ENCODE data around the gene HNRNPA1L2. TPM values are rescaled to one million over a fixed set of nuclear protein-coding genes. Genes with fewer than 3 reads are reported as not detected.
"Not testable (repeated sequence)": the region's sequence is repeated elsewhere in the genome, so short reads cannot be mapped to it uniquely, and the experiment has no call there.

The HNRNPA1L2 gene
- polyA plus RNA-seq, 1 of the 3 experiments (the other 2 are of a cell fraction) = 4.5 TPM

DNA sequence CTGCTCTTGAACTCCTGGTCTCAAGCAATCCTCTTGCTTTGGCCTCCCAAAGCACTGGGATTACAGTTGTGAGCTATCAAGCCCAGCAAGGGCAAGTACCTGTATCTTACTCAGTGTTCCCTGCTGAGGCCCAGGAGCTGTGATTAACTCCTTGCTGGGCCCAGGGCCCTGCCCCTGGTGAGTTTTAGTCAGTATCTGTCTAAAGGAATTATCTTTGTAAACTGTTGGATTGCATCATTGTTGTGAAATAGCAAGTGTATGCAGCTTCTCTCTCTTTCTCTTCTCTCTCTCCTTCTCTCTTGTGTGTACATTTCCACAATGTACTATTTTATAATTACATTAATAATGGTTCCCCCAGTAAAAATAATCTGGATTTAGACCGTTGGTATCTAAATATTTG is 35.4 kb upstream of the HNRNPA1L2 start:
- H3K27me3 ChIP-seq (ENCODE audit: insufficient read depth); H3K79me2 ChIP-seq (ENCODE audit: insufficient read depth); H4K20me1 ChIP-seq (ENCODE audit: insufficient read depth); H3K27ac ChIP-seq (ENCODE audit: low read depth in 2 of 2, low read length in 1 of 2); H3K4me1 ChIP-seq (ENCODE audit: control insufficient read depth in 1 of 2, insufficient read depth in 2 of 2, low read depth in 1 of 2, low read length in 1 of 2); H3F3A ChIP-seq (replicated peaks; ENCODE audit: insufficient read depth); H3K9me2 ChIP-seq; H2AFZ ChIP-seq (ENCODE audit: low read depth); DNase-seq; POLR2A ChIA-PET; H3K4me2 ChIP-seq; H3K9me3 ChIP-seq; H3K4me3 ChIP-seq (ENCODE audit: low read depth in 2 of 2, low read length in 1 of 2); H3K9ac ChIP-seq; H3K36me3 ChIP-seq (replicated peaks in 1 of 2; ENCODE audit: control insufficient read depth in 1 of 2, insufficient read depth in 2 of 2, low read length in 1 of 2): not testable (repeated sequence)
- WGBS (ENCODE audit: low lambda C conversion rate) = 24% methylated on average over 1 of the region's 1 CpG
- CTCF ChIA-PET = interaction anchor here (1.5 to 3.0 kb wide), 3 partner anchors 360 to 545 kb away, joined by 5 to 23 read pairs (median 6); no protein-coding TSS in a partner anchor

DNA sequence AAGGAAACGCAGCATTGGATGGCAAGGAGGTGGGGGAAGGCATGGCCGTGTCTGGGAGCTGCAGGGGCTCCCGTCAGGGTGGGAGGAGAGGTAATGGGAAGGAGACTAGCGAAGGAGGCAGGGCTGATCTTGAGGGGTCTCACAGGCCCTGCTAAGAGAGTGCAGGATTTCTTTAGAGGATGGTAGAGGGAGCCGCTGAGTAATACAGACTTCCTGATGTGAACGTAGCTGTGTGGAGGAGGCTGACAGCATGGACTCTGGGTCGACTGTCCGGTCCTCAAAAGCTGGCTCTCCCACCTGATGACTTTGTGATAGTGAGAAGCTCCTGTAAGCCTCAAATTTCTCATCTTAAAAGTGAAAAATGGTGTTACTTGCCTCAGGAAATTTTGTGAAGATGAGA is 34.0 kb upstream of the HNRNPA1L2 start:
- H3F3A ChIP-seq (replicated peaks; ENCODE audit: insufficient read depth); H3K4me1 ChIP-seq (ENCODE audit: control insufficient read depth in 1 of 2, insufficient read depth in 2 of 2, low read depth in 1 of 2, low read length in 1 of 2); DNase-seq; H3K79me2 ChIP-seq (ENCODE audit: insufficient read depth); H3K27ac ChIP-seq (ENCODE audit: low read depth in 2 of 2, low read length in 1 of 2); H3K4me2 ChIP-seq; H3K36me3 ChIP-seq (replicated peaks in 1 of 2; ENCODE audit: control insufficient read depth in 1 of 2, insufficient read depth in 2 of 2, low read length in 1 of 2); H3K9ac ChIP-seq; H3K4me3 ChIP-seq (ENCODE audit: low read depth in 2 of 2, low read length in 1 of 2); POLR2A ChIA-PET; H3K9me2 ChIP-seq; H3K27me3 ChIP-seq (ENCODE audit: insufficient read depth); H4K20me1 ChIP-seq (ENCODE audit: insufficient read depth); H3K9me3 ChIP-seq; H2AFZ ChIP-seq (ENCODE audit: low read depth): not testable (repeated sequence)
- WGBS (ENCODE audit: low lambda C conversion rate) = 54% methylated on average over 8 of the region's 8 CpGs
- CTCF ChIA-PET = interaction anchor here (1.1 to 3.6 kb wide), 9 partner anchors 8 to 594 kb away, joined by 3 to 23 read pairs (median 5); no protein-coding TSS in a partner anchor

DNA sequence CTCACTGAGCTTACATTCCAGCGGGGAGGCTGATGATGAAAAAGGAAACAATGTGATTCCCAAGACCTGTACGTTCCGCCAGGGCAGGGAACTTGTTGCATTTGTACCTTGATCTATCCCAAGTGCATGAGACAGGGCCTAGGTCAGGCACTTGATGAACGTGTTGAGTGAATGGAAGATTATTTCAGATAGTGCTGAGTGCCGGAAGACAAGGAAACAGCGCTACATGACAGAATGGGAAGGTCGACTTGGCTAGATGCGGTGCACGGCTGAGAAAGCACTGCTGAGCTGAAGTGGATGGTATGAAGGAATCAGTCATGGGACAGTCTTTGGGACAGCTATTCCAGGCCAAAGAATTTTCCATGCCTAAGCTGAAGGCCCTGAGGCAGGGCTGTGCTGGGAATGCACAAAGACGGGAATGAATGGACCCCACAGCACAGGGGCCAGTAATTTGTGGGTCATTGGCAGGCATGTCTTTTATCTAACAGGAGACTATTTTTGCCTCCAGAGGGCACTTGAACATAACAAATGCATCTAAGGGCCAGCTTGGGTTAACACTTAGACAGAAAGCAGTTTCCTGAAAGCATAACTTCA is 33.1 kb upstream of the HNRNPA1L2 start:
- WGBS (ENCODE audit: low lambda C conversion rate) = 62% methylated on average over 10 of the region's 10 CpGs
- H3K9ac ChIP-seq; H2AFZ ChIP-seq (ENCODE audit: low read depth); H3K79me2 ChIP-seq (ENCODE audit: insufficient read depth); H3K9me3 ChIP-seq; H3K36me3 ChIP-seq (replicated peaks in 1 of 2; ENCODE audit: control insufficient read depth in 1 of 2, insufficient read depth in 2 of 2, low read length in 1 of 2); H3K9me2 ChIP-seq; H3K4me1 ChIP-seq (ENCODE audit: control insufficient read depth in 1 of 2, insufficient read depth in 2 of 2, low read depth in 1 of 2, low read length in 1 of 2); POLR2A ChIA-PET; H3F3A ChIP-seq (replicated peaks; ENCODE audit: insufficient read depth); H3K4me2 ChIP-seq; H3K4me3 ChIP-seq (ENCODE audit: low read depth in 2 of 2, low read length in 1 of 2); H4K20me1 ChIP-seq (ENCODE audit: insufficient read depth); H3K27me3 ChIP-seq (ENCODE audit: insufficient read depth); H3K27ac ChIP-seq (ENCODE audit: low read depth in 2 of 2, low read length in 1 of 2): not testable (repeated sequence)
- peak; percentile 54 for DNase-seq
- TF ChIP-seq RAD21 (IDR thresholded peaks at IDR 0.05; ENCODE audit: low read length) = peak; percentile 78
- TF ChIP-seq SMC3 (IDR thresholded peaks at IDR 0.05; ENCODE audit: low read depth, low read length) = peak; percentile 50; the same call in 1 of the 2 replicates
- TF ChIP-seq, protein P1, sequence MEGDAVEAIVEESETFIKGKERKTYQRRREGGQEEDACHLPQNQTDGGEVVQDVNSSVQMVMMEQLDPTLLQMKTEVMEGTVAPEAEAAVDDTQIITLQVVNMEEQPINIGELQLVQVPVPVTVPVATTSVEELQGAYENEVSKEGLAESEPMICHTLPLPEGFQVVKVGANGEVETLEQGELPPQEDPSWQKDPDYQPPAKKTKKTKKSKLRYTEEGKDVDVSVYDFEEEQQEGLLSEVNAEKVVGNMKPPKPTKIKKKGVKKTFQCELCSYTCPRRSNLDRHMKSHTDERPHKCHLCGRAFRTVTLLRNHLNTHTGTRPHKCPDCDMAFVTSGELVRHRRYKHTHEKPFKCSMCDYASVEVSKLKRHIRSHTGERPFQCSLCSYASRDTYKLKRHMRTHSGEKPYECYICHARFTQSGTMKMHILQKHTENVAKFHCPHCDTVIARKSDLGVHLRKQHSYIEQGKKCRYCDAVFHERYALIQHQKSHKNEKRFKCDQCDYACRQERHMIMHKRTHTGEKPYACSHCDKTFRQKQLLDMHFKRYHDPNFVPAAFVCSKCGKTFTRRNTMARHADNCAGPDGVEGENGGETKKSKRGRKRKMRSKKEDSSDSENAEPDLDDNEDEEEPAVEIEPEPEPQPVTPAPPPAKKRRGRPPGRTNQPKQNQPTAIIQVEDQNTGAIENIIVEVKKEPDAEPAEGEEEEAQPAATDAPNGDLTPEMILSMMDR (IDR thresholded peaks at IDR 0.05) = peak; percentile 59
- CTCF ChIA-PET = interaction anchor here (0.6 to 3.6 kb wide), 22 partner anchors 9 to 598 kb away, joined by 3 to 23 read pairs (median 4); partner anchors contain the start of genes PCDH8 and SUGT1

DNA sequence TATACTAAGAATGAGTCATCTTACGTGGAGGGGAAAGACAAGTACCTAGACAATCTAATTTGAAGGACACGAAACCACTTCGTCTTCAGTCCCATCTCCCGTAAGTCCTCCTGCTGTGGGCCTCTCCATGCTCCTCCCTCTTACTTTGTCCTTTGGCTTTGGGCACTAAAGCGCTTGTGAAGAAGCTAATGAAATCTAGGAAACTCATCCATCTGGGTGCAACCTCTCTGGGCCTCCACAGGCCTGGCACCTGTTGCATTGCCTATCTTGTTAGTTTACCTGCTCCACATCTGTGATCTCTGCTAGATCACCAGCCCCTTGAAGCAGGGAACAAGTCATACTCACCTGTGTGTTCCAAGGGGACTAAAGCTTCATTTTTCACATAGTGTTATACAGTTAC is 32.1 kb upstream of the HNRNPA1L2 start:
- H2AFZ ChIP-seq (ENCODE audit: low read depth); H3K79me2 ChIP-seq (ENCODE audit: insufficient read depth); H3K4me1 ChIP-seq (ENCODE audit: control insufficient read depth in 1 of 2, insufficient read depth in 2 of 2, low read depth in 1 of 2, low read length in 1 of 2); H3K4me3 ChIP-seq (ENCODE audit: low read depth in 2 of 2, low read length in 1 of 2); H3K9me3 ChIP-seq; H3K27me3 ChIP-seq (ENCODE audit: insufficient read depth); DNase-seq; H3F3A ChIP-seq (replicated peaks; ENCODE audit: insufficient read depth); H3K9me2 ChIP-seq; H3K36me3 ChIP-seq (replicated peaks in 1 of 2; ENCODE audit: control insufficient read depth in 1 of 2, insufficient read depth in 2 of 2, low read length in 1 of 2); H3K27ac ChIP-seq (ENCODE audit: low read depth in 2 of 2, low read length in 1 of 2); H3K4me2 ChIP-seq; H4K20me1 ChIP-seq (ENCODE audit: insufficient read depth); H3K9ac ChIP-seq: not testable (repeated sequence)
- ChIA-PET CTCF (interaction anchor here (1.0 to 3.6 kb wide), 6 partner anchors 219 to 592 kb away, joined by 3 to 21 read pairs (median 4); partner anchors contain the start of gene PCDH8), POLR2A (interaction anchor here (0.6 kb wide), 1 partner anchor 236 kb away, joined by 4 read pairs; no protein-coding TSS in a partner anchor)
- 81% methylated on average over 5 of the region's 5 CpGs for WGBS (ENCODE audit: low lambda C conversion rate)
